NCI-H2029 treated with DMSO at 0.1 percent for 48 hours (cell line): ENCODE data around the gene ZNF775.

Experiments
- DNase-seq: peaks from one replicate; lab custom pipeline; 2025; lab: John Stamatoyannopoulos, UW

ZNF775 gene

DNA sequence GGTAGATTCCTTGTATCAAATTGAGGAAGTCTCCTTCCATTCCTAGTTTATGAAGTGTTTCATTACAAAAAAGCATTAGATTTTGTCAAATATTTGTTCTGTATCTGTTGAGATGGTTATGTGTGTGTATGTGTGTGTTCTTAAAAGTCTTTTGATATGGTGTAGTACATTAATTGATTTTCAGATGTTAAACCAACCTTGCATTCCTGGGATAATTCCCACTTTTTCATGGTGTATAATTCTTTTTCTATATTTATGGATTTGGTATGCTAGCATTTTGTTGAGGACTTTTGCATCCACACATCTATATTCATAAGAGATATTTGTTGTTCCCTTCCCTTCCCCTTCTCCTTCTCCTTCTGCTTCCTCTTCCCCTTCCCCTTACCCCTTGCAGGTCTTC, 62.4 kb downstream of the ZNF775 start:
- no peak for DNase-seq

DNA sequence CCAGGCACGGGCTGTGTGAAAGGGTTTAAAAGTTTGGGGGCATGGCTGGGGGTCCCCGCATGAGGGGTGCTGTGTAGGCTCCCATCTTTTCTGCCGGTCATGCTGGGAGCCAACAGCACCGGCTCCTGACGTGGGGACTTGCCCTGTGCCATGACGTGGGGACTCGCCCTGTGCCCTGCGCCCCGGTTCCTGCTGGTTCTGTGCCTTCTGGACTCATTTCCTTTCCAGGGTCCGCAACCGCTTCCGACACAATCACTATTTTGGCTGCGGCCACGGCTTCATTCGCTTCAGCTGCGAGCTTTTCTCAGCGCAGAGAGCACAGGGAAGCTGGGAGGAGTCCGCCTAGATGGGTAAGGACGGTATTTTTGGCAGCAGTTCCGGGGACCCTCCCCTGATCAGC, 63.7 kb downstream of the ZNF775 start:
- DNase-seq = no peak

DNA sequence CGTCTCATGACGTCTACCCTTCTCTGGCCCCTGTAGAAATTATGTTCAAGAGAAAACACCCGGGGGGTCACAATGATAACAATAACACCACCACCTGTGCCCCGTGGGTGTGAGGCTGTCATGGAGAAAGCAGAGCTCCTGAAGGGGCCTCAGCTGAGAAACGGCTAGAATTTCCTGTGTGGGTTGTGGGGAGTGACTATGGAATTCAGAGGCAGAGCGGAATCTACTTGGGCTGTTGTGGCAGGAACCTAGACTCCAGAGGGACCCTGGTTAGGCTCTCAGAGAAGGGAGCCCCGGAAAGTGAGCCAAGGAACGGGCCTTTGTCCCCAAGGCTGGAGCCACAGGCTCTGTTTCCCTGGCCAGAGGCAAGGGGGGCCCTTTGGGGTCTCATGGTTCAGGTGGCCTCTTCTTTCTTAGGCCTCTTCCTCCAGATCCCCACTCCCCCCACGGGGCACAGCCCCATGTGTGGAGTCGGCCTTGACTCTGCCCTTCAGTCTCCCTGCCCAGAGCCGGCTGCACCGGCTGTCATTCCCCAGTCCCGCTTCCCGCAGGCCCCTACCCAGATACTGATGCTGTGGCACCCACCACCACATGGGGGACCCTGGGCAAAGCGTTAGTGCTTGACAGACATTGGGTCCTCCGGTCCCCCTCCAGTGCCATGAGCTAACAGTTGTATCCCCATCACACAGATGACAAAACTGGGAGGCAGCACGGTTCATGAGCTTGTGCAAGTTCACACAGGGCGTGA, 64.8 kb downstream of the ZNF775 start:
- no peak for DNase-seq

DNA sequence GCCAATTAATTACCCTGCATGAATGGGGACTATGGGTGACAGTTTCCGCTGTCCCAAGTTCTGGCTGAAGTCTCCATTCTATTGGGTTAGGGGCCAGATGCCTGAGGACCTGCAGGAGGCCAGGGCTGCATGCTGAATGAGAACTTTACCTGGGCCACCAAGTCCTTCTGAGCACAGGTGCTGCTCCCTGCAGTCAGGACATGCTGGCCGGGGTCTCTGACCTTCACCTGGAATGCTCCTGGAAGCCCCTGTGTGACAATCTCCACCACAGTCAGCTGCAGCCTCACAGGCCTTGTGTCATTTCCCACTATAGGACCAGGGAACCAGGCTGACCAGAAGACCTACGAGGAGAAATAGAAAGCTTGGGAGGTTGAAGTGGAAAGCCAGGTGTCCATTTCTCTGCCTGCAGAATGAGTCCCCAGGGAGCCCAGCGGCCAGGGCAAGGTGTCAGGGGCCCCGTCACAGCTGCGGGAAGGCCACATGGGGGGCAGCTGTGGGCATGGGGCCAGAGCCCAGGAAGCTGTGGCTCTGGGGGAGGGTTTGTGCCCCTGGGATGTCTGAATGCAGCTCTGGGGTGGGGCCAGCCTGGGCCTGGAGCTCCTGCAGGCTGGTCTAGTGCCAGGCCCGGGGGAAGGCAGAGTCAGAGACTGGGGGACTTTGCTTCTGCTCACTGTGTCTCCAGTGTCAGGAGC, 65.7 kb downstream of the ZNF775 start:
- DNase-seq = no peak

DNA sequence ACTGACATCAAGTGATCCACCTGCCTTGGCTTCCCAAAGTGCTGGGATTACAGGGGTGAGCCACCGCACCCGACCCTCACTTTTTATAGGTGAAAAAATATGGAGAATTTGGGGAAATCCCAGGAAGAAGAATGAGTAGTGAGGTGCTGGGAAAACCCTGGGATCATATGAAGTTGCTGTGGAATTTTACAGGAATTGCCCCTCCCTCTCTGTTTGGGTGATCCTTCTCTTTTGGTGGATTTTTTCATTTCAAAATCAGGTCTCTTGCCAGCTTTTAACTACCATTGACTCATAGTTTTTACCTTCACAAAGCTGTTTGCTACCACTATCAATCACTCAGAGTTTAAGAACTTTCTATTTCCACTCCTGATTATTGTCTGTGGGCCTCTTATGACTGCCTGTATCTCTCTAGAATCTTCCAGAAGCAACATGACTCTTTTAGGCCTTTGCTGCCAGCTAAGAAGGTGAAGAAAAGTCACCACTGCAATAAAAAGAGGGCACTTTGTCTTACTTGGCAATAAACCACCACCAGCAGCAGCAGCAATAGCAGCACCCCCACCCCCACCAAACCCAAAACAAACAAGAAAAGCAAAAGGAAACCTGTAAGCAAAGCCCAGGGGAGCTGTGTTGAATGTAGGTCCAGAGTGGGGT, 67.3 kb downstream of the ZNF775 start:
- DNase-seq = no peak
